Coronary artery (tissue), 2 donors: Measurements from ENCODE around the gene SMIM20.

Source experiments
- DNase-seq: peaks from one replicate; pipeline ENCODE4 v3.0.0-alpha.2; 2017; ENCODE audit warnings: low spot score
- H3K27ac ChIP-seq, 2 donors: fragments of 200-600 bp; sonication (generic); one replicate each; pipeline ENCODE4 v1.5.1; 2016 to 2019
- H3K4me3 ChIP-seq: fragments of 200-600 bp; sonication (generic); 2 replicates; pipeline ENCODE4 v1.5.1; 2016; ENCODE audit warnings: mild to moderate bottlenecking, moderate library complexity
- CTCF ChIP-seq: fragments of 200-600 bp; sonication (generic); IDR thresholded peaks from one replicate; pipeline ENCODE4 v1.5.1; 2019; ENCODE audit warnings: antibody characterized with exemption

The SMIM20 gene

GRCh38 chr4:25881193-25881592 lies 32.8 kb upstream of the SMIM20 start:
- no peak for DNase-seq
- H3K4me3 ChIP-seq, result no peak overlapping the region
- H3K27ac ChIP-seq, result no peak overlapping the region
- TF ChIP-seq CTCF, result no peak

GRCh38 chr4:25882226-25882625 lies 31.8 kb upstream of the SMIM20 start:
- H3K27ac ChIP-seq, result no peak overlapping the region
- TF ChIP-seq CTCF, result no peak
- no peak overlapping the region for H3K4me3 ChIP-seq
- DNase-seq, result no peak

- no peak for DNase-seq
- Histone ChIP-seq H3K27ac (no peak overlapping the region), H3K4me3 (no peak overlapping the region)
- TF ChIP-seq CTCF, result no peak
Measured at GRCh38 chr4:25883565-25883964, 30.5 kb upstream of the SMIM20 start.

GRCh38 chr4:25884031-25884782 lies 29.8 kb upstream of the SMIM20 start:
- no peak for TF ChIP-seq CTCF
- no peak for DNase-seq
- no peak overlapping the region for H3K4me3 ChIP-seq
- no peak overlapping the region for H3K27ac ChIP-seq

- H3K27ac ChIP-seq, result no peak overlapping the region
- no peak for TF ChIP-seq CTCF
- DNase-seq, result no peak
- no peak overlapping the region for H3K4me3 ChIP-seq
Measured at GRCh38 chr4:25888781-25889180, 25.2 kb upstream of the SMIM20 start.

GRCh38 chr4:25889589-25890503 lies 24.2 kb upstream of the SMIM20 start:
- TF ChIP-seq CTCF, result no peak
- H3K27ac ChIP-seq, result no peak overlapping the region
- DNase-seq, result no peak
- H3K4me3 ChIP-seq, result no peak overlapping the region
